Suprapubic skin (tissue), 3 donors: ENCODE measurements around the gene AIFM3.
"Not testable (repeated sequence)": the region's sequence is repeated elsewhere in the genome, so short reads cannot be mapped to it uniquely, and the experiment has no call there.

Experiments
- POLR2A ChIP-seq, 2 donors: fragments of 450-650 bp; IDR thresholded peaks; one replicate each; pipeline ENCODE4 v1.6.1; 2017; ENCODE audit warnings: antibody characterized with exemption in 2 of 2, mild to moderate bottlenecking in 2 of 2, moderate library complexity in 2 of 2
- TF ChIP-seq, protein P1 (sequence below), 2 donors: fragments of 200-600 bp in 1 of 2; fragments of 450-650 bp in 1 of 2; sonication (generic) in 1 of 2; IDR thresholded peaks; one replicate each; pipeline ENCODE4 v1.5.1; 2016 to 2019; ENCODE audit warnings: antibody characterized with exemption in 2 of 2, mild to moderate bottlenecking in 1 of 2, moderate library complexity in 1 of 2

GRCh38 chr22:20942203-20942902, 24.7 kb upstream of the AIFM3 start:
- TF ChIP-seq, protein P1, sequence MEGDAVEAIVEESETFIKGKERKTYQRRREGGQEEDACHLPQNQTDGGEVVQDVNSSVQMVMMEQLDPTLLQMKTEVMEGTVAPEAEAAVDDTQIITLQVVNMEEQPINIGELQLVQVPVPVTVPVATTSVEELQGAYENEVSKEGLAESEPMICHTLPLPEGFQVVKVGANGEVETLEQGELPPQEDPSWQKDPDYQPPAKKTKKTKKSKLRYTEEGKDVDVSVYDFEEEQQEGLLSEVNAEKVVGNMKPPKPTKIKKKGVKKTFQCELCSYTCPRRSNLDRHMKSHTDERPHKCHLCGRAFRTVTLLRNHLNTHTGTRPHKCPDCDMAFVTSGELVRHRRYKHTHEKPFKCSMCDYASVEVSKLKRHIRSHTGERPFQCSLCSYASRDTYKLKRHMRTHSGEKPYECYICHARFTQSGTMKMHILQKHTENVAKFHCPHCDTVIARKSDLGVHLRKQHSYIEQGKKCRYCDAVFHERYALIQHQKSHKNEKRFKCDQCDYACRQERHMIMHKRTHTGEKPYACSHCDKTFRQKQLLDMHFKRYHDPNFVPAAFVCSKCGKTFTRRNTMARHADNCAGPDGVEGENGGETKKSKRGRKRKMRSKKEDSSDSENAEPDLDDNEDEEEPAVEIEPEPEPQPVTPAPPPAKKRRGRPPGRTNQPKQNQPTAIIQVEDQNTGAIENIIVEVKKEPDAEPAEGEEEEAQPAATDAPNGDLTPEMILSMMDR (IDR thresholded peaks at IDR 0.05) = not testable (repeated sequence)
- not testable (repeated sequence) for TF ChIP-seq POLR2A (IDR thresholded peaks at IDR 0.05)
